Globus pallidus (tissue), 1 donor: ENCODE results near the gene PANK4.

Source experiments
- DNase-seq: peaks from one replicate; pipeline ENCODE4 v3.0.0-alpha.2; 2015; ENCODE audit warnings: low spot score

The PANK4 gene

DNA sequence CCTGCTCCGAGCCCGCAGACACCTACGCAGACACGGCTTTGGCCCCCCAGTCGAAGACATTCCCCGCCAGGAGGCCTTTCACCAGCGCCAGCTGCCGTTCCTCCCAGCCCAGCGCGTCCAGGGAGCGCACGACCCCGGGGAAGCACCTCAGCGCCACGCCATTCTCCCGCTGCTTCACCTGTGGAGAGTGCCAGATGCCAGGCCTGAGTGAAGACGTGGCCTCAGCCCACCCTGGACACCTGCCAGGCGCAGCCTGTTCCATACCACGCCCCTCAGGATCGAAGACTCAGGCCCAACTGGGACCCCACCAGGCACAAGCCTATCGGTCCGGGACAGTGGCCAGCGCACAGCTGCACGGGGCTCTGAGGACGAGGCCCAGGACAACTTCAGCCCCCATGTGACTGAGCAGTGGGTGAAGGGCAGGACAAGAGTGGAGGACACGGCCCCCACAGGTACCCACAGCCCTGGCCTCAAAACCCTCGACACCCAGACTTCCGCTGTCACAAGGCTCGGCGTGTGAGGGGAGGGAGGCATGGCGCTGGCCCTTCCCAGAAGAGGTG lies 13.5 kb downstream of the PANK4 start:
- no peak for DNase-seq

DNA sequence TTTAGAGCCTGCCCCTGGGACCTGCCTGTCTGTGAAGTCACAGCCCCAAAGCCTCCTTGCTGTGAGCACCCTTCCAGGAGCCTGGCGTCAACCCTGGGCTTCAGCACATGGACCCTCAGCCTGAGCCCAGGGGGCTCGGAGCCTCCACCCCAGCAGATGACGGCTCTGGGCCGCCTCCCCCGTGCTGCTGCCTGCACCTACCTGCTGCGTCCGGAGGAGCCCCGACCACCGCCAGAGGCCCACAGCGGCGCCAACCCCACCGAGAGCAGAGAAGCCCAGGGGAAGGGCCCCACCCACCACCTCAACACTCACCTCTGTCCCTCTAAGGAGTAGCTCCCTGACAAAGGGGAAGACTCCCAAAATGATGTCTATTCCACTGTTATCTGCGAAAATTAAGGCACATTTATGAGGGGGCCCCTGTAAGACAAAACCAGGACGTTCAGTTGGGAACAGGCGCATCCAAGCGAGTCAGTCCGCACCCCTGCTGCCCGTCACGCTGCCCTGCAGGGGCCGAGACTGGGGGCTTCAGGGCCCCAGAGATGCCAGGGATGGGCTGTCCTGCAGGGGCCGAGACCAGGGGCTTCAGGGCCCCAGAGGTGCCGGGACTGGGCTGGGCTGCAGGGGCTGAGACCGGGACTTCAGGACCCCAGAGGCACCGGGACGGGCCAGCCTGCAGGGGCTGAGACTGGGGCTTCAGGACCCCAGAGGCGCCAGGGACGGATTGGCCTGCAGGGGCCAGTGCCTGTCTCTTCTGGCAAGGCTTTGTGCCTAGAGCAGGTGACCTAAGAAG lies 15.8 kb downstream of the PANK4 start:
- DNase-seq, result no peak

DNA sequence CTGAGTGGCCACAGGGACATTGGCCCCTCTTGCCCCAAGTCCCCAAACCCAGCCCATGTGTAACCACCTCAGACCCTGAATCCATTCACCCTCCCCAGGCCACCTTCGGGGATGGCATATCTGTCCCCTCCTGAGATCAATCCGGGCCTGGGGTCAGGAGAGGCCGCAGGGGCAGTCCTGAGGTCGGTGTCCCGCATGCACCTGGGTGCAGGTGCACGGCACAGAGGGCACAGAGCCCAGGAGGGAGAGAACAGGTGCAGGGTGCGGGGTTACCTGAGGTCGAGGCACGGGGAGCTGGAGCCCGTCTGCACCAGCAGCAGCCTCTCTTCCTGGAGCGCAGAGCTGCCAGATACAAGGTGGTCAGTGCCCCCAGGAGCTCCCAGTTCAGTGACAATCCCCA lies 16.8 kb downstream of the PANK4 start:
- no peak for DNase-seq

DNA sequence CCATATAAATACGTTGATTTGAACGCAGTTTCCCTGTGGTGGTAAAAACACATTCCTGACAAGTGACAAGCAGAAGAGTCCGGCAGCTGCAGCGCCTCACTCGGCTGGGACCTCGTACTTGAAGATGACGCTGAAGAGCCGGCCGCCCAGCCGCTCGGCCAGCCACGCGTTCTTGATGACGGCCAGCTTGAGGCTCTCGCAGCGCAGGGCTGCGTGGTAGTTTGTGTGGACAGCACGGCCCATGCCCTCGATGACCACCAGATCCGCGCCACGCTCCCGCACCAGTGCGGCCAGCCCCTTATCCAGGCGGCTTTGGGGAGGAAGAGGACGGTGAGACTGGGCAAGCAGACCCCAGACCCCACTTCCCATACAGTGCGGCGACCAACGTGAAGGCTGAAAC lies 17.6 kb downstream of the PANK4 start:
- DNase-seq, result no peak

DNA sequence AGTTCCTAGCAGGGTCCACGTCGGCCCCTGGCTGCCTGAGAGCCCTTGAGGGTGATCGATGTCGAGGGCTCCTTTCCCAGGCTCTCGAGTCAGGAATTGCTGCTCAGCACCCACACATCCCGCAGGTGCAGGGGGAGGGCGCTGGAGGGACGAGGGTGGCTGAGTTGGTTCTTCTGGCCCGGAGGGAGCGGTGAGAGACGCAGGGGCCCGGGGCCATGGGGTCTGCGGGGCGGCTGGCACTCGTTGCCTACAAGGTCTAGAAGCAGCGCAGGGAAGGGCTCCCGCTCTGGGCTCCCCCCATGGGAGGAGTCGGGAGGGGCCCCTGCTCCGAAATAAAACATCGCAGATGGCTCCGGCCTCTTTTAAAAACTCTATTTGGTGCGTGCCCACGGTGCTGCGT lies 18.2 kb downstream of the PANK4 start:
- no peak for DNase-seq

DNA sequence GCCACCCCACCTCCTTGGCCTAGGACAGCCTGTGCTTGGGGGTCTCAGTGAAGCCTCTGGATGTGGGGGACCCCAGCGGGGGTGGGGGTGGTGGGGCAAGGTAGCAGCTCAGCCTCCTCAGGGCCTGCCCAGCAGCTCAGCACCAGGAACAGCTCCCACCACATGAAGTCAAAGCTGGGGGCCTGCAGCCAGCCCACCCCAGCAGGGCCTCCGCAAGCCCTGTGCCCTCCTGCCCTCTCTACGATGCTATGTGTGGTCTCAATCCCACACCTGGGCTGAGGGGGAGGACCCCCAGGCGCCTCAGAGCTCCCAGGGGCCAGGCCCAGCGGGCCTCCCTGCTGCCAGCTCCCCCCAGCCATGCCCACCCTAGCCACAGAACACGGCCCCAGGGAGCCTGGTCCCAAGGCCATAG lies 18.6 kb downstream of the PANK4 start:
- no peak for DNase-seq

DNA sequence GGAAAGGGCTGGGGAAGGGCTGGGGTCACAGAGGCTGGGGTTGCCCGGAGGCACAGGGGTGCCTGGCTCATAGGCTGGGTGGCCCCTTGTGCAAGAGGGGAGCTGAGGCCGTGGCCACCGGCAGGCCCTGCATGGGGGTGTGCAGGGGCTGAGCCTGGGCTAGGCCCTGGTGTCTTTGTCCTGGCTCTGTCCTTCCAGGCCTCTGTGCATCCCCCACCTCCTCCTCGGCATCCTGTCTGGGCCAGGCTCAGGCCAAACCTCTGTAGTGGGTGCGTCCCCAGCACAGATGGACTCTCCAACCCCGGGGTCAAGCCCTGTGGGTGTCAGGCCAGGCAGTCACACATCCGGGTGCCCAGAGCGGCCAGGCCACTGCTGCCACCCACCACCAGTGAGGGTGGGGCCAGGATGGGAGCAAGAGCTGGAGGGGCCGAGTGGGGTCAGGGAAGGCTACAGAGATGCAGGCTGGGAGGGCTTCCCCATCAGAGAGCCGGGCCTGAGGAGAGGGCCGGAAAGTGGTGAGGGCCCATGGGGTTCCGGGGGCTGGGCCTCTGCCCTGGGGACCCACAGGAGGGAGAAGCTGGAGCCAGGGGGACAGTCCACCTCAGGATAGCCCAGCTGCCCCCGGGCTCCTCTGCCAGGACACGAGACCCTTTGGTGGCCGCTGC lies 19.4 kb downstream of the PANK4 start:
- DNase-seq, result no peak

DNA sequence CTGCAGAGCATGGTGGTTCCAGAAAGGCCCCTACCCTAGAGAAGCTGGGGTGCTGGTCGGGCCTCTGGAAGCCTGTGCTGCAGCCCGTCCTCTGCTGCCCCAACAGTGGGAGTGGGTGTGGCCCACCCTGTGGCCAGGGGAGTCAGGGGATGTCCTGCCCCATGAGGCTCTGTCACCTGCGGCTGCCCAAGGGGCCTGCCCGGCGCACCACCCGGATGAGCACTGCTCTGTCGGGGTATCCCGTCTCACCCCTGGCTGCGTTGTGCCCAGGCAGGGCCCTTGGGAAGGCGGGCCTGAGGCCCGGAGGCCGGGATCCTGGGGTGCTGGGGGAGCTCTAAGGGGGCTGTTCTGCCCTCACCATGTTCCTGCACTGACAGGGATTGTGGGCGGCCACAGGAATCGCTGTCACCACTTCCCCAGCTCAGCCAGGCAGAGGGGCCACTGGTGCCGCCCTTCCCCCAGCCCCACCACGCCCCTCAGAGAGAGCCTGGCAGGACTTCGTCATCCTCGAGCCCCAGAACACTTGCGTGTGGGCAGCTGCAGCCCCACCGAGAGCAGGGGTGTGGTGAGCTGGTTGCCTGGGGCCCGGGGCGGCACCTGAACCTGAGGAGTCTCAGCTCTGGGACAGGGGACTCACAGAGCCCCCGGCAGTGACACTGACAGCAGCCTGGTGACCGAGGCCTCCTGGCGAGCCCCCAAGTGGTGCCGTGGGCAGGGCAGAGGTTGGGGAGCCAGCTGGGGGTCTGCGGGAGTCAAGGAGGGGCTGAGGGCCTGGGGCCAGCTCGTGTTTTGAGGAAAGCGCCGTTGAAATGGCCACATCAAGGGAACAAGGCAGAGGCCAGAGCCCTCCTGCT lies 20.2 kb downstream of the PANK4 start:
- DNase-seq, result no peak

DNA sequence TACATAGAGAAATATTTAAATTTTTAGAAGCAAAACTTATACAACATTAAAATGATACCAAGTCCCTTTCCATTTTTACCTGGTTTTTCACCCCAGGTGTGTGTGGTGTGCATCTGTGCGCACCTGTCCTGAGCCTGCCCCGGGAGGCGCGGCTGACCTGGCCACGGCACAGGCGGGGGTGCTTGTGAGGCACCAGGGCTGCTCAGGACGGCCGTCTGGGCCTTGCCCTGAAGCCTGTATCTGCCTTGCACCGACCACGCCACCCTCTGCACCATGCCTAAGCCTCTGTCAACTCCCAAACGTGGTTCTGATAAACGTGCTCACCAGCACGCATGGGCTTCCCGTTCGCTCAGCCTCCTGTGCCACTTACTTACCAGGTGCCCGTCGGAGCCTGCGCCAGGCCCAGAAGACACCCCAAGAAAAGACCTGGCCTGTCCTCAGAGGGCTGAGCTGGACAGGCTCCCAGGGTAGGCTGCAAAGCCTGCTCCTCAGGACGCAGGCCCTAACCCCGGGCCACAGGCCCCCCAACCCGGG lies 20.9 kb downstream of the PANK4 start:
- no peak for DNase-seq

DNA sequence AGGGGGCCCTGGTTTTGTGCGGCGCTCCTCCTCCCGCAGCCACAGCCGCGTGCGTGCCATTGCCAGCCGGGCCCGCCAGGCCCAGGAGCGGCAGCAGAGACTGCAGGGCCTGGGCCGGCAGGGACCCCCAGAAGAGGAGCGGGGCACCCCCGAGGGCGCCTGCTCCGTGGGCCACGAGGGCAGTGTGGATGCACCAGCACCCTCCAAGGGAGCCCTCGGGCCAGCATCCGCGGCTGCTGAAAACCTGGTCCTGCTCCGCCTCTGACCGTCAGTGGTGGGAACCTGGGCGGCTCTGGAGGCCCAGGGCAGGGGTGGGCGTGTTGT lies 21.5 kb downstream of the PANK4 start:
- DNase-seq, result no peak

DNA sequence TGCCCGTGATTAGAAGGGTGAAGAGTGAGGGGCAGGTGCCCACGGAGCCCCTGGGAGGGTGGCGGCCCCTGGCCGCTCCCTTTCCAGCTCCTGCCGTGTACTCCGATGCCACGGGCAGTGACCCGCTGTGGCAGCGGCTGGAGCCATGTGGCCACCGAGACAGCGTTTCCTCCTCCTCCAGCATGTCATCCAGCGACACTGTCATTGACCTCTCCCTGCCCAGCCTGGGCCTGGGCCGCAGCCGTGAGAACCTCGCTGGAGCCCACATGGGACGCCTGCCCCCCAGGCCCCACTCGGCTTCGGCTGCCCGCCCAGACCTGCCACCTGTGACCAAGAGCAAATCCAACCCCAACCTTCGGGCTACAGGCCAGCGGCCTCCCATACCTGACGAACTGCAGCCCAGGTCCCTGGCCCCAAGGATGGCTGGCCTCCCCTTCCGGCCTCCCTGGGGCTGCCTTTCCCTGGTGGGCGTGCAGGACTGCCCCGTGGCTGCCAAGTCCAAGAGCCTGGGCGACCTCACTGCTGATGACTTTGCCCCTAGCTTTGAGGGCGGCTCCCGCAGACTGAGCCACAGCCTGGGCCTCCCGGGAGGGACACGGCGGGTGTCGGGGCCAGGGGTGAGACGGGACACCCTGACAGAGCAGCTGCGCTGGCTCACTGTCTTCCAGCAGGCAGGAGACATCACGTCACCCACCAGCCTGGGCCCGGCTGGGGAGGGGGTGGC lies 22.0 kb downstream of the PANK4 start:
- no peak for DNase-seq

DNA sequence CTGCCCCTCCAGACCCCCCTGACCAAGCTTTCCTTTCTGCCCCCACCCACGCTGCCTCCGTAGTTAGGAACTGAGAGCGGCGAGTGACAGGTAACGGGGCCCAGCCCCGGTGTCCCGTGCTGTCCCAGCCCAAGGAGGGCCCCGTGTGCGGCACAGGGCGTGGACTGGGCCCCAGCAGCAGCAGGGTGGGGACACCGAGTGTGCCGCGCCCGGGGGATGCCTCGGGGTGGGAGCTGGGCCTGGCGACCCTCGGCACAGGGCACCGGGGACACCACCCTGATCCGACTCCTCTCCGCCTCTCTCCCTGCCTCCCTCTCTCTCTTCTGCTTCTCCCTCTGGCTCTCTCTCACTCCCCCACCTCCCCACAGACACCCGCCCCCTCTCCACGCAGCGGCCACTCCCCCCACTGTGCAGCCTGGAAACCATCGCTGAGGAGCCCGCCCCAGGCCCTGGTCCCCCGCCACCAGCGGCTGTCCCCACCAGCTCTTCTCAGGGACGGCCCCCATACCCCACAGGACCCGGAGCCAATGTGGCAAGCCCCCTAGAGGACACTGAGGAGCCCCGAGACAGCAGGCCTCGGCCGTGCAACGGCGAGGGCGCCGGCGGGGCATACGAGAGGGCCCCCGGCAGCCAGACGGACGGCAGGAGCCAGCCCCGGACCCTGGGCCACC lies 22.7 kb downstream of the PANK4 start:
- DNase-seq, result no peak

DNA sequence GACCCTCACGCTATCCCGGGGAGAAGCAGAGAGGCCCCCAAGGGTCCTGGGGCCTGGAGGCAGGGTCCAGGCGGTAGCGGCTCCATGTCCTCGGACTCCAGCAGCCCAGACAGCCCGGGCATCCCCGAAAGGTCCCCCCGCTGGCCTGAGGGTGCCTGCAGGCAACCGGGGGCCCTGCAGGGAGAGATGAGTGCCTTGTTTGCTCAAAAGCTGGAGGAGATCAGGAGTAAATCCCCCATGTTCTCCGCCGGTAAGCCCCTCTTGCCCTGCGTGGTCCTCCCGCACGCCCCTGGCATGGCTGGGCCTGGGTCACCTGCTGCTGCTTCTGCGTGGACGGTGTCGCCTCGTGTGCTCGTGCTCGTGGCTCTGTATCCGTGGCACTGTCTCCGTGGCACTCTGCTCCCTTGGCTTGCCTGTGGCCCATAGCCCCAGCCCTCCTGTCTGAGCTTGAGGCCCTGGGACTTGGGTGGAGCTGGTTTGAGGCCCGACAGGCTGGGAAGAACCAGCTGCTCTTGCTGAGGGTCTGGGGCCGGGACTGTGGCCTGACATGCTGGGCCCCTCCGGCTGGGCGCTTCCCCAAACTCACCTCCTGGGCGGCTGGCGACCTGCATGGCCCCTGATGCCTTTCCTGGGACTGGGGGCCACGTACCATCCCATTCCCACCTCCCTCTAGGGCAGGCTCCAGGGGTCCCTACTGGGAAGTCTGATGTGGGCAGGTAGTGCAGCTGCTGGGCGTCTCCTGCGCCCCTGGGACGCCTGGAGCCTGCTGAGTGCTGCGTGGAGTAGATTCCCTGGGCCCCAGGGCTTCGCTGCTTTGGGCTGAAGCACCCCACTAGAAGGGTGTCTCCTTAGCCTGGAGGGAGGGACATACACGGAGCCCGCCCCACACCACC lies 23.5 kb downstream of the PANK4 start:
- DNase-seq, result no peak

DNA sequence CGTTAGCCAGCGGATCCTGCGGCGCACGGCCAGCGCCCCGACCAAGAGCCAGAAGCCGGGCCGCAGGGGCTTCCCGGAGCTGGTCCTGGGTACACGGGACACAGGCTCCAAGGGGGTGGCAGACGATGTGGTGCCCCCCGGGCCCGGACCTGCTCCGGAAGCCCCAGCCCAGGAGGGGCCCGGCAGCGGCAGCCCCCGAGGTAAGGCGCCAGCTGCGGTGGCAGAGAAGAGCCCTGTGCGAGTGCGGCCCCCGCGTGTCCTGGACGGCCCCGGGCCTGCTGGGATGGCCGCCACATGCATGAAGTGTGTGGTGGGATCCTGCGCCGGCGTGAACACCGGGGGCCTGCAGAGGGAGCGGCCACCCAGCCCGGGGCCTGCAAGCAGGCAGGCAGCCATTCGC lies 24.2 kb downstream of the PANK4 start:
- DNase-seq, result no peak

DNA sequence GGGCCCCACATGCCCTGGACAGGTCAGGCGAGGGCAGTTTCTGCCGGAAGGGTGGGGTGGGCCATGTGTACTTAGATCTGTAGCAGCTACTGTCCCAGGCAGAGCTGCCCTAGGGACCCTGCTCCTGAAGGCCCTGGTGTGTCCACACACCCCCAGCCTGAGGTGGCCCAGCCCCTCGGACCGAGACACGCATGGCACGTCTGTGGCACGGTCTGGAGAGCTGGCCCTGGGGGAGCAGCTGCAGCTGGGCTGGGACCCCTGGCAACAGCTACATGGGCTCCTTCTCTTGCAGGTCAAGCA lies 24.6 kb downstream of the PANK4 start:
- no peak for DNase-seq

DNA sequence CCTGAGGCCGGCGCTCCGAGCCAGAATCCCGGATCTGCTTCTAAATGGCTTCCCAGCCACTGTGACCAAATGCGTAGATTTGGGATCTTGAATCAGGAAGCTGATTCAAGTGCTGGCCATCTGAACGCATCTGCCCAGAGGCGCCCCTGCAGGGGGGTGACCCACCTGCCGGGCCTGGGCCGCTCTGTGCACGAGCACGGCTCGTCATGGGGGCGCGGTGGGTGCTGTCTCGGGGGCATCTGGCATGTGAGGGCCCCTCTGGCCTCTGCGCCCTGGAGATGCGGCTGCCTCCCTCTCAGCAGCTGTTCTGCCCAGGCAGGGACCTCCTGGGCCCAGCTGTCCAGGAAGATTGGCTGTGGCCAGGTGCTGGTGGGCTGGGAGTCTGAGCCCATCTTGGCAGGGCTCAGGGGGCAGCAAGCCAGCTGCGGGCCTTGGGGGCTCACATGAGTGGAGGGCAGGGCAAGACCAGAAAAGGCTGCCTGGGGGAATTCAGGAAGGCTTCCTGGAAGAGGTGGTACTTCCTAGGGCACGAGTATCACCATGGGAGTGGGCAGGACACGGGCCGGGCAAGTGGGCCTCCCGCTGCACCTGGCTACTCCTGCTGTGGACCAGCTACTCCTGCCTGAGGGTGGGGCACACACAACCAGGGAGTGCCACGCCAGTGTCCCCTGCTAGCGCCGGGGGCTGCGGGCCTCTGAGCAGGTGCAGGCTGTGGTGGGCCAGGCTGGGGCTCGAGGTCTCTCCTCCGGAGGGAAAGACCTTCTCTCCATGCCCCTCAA lies 25.2 kb downstream of the PANK4 start:
- DNase-seq, result no peak

DNA sequence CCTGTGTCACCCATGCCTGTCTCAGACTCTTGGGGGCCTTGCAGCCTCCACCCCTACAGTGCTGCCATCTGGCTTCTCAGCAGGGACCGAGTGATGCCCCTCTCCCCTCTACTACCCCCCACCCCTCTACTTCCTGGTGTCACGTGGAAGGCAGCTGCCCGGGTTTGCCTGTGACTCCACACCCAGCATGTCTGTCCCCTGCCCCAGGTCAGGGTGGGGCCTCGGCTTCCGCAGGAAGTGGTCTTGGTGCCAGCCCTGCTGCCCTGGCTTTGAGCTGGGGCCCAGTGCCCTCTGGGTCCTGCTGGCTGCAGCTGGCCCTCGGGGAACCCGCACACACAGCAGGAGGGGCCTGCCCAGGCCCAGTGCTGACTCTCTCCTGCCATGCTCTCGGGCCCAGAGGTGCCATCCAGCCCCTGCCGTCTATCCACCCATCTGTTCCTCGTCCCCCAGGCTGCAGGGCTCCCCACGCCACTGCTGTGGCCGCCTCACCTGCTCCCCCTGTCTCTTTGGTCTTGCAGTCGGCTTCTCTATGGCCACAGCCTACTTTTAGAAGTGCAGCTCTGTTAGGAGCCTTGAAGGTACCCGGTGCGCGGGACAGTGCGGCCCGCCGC lies 26.3 kb downstream of the PANK4 start:
- DNase-seq, result no peak

DNA sequence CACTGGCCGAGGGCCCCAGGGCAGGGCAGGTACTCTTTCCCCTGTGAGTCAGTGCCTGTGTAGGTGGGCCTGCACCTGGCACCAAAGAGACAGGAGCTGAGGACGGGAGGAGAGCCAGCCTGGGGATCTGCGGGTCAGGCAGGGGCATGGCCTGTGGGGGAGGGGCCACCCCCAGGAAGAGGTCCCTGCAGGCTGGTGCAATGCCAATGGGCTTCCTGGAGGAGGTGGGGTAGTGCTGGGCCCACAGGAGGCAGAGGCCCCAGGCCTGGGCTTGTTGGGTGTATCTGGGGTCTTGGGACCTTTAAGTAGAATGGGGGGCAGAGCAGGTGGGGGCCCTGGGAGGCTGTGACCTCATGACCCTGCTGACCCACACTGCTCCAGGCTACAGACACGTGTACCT lies 27.1 kb downstream of the PANK4 start:
- no peak for DNase-seq

DNA sequence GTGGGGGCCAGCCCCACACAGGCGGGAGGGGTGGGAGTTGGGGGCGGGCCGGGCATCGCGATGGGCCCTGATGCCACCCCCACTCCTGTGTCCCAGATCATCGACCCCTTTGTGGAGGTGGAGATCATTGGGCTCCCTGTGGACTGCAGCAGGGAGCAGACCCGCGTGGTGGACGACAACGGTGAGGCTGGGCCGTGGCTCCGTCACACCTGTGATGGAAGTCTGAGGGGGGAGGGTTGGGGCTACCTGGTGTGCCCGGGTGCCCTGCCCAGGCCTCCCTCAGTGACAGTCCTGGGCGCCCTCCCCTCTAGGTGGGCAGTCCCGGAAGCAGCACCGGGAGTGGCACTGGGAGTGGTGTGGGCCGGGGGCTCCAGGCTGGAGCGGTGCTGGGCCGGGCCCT lies 27.7 kb downstream of the PANK4 start:
- DNase-seq, result no peak
